Upper lobe of left lung (tissue), 4 donors: ENCODE measurements around the gene SH3BGRL2.

Experiments
- EP300 ChIP-seq, 4 donors: sonication (generic); formaldehyde crosslinking; IDR thresholded peaks; one replicate each; pipeline ENCODE4 v1.5.1; 2017; ENCODE audit warnings: antibody characterized with exemption in 4 of 4, control low read depth in 2 of 4
- POLR2A ChIP-seq, 4 donors: fragments of 450-650 bp; IDR thresholded peaks; one replicate each; pipeline ENCODE4 v1.5.1; 2016 to 2017; ENCODE audit warnings: antibody characterized with exemption in 4 of 4, mild to moderate bottlenecking in 2 of 4
- TF ChIP-seq, protein P1 (sequence below), 6 experiments: fragments of 450-650 bp in 4 of 6; fragments of 200-600 bp in 2 of 6; sonication (generic) in 2 of 6; IDR thresholded peaks; one replicate each; pipeline ENCODE4 v1.5.1; 2016 to 2019; ENCODE audit warnings: antibody characterized with exemption in 6 of 6

GRCh38 chr6:79609225-79609595 lies 21.9 kb upstream of the SH3BGRL2 start:
- TF ChIP-seq POLR2A (IDR thresholded peaks at IDR 0.05), result no peak
- TF ChIP-seq, protein P1, sequence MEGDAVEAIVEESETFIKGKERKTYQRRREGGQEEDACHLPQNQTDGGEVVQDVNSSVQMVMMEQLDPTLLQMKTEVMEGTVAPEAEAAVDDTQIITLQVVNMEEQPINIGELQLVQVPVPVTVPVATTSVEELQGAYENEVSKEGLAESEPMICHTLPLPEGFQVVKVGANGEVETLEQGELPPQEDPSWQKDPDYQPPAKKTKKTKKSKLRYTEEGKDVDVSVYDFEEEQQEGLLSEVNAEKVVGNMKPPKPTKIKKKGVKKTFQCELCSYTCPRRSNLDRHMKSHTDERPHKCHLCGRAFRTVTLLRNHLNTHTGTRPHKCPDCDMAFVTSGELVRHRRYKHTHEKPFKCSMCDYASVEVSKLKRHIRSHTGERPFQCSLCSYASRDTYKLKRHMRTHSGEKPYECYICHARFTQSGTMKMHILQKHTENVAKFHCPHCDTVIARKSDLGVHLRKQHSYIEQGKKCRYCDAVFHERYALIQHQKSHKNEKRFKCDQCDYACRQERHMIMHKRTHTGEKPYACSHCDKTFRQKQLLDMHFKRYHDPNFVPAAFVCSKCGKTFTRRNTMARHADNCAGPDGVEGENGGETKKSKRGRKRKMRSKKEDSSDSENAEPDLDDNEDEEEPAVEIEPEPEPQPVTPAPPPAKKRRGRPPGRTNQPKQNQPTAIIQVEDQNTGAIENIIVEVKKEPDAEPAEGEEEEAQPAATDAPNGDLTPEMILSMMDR (IDR thresholded peaks at IDR 0.05), result no peak
- TF ChIP-seq EP300 (IDR thresholded peaks at IDR 0.05), result no peak
